GM19463 (cell line): ENCODE measurements around the gene GJB3.
"Not testable (repeated sequence)": the region's sequence is repeated elsewhere in the genome, so short reads cannot be mapped to it uniquely, and the experiment has no call there.

Experiments used
- ATAC-seq: cut with Tn5 transposase; IDR thresholded peaks from one replicate; pipeline ENCODE4 v1.9.1; 2021; ENCODE audit warnings: mild to moderate bottlenecking, moderate library complexity; ENCODE audit not compliant: unreplicated experiment

GJB3 gene

DNA sequence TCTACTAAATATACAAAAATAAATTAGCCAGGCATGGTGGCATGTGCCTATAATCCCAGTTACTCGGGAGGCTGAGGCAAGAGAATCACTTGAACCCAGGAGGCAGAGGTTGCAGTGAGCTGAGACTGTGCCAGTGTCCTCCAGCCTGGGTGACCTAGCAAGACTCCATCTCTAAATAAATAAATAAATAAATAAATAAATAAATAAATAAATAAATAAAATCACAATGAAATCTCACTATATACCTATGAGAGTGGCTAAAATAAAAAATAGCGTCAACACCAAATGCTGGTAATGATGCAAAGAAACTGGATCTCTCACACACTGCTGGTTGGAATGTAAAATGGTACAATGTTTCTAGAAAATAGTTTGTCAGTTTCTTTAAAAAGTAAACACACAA lies 37.8 kb downstream of the GJB3 start:
- ATAC-seq = not testable (repeated sequence)

DNA sequence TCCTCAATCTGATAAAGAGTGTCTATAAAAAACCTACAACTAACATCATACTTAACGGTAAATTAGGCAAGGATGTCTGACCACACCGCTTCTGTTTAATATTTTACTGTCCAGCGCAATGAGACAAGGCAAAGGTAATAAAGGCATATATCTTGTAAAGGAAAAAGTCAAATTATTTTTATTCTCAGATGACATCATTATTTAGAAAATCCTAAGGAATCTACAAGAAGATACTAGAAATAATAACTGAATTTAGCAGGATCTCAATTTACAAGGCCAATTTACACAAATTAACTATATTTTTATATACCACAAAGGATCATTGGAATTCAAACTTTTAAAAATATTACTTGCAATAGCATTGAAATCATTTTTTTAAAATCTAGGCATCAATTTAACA lies 41.2 kb downstream of the GJB3 start:
- no peak for ATAC-seq

DNA sequence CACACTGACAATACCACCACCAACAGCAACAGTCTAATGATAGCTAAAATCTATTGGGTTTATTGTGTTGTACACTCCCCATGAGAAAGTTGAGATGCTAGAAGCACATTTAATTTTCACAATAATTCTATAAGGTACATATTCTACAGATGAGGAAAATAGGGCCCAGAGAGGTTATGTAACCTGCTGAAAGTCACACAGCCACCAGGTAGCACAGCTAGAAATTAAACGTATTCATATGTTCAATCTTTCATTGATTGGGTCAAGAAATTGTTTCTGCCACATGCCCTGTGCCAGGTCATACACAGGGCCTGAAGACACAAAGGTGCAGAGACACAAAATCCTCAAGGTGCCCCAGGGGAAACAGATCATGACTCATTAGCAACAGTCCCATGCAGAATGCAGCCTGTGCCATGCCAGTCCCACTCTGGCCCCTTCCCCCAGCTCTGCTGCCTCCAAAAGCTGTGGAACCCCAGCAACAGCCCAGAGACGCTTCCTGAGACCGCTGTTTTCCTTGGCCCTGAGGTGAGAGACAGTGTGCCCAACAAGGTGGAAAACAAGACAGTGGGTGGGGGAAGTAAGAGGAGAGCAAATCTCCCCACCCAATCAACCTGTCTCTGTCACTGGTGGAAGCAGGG lies 43.9 kb downstream of the GJB3 start:
- ATAC-seq = no peak

DNA sequence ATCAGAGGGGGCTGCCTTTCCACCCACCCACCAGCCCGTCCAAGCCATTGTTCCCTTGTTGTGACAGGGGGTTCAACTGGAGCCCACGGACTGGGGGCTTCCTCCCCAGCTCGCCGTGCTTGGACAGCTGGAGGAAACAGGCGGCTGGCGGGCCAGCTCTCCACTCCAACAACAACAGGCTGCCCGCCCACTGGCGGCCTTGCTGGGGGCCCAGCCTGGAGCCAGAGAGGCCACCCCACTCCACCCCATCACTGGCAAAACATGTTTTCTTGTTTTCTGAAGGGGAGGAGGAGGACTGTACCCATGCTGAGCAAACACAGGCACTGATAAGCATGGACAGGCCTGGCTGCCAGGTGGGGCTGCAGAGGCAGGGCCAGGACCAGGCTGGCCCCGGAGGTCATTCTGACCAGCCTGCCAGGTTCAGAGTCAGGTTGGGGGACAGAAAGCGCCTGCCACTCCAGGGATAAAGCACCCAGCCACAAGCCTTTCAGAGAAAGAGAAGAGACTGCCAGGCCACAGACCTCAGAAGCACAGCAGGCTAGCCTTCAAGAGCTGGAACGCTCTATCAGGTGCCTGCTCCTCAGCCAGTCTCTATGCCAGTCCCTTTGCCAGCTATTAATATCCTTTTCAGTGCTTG lies 44.6 kb downstream of the GJB3 start:
- ATAC-seq = no peak

DNA sequence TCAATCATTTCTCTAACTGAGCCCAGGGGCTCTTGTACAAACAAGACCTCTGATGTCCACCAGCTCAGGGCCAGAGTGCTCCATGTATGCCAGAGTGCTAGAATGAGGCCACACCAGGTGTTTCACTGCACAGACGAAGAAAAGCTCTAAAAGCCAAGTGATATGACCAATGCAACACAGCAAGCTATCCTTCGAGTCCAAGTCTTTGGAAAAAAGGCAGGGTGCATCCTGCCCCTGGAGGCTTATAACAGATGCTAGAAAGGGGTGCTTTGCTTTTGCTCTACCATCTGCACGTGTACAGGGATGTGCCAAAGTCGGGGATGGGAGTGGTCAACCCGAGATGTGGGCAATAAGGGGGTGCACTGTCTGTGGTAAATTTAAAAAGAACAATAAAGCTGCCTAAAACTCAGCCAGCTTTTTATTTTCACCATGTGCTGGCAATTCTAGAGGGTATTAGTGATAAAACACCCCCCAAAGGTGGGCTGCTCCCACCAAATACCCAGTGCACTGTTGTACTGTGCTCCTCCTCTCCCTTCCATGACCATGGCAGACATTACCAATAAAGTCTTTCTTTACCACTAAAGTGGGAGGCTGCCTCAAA lies 46.4 kb downstream of the GJB3 start:
- ATAC-seq = no peak

DNA sequence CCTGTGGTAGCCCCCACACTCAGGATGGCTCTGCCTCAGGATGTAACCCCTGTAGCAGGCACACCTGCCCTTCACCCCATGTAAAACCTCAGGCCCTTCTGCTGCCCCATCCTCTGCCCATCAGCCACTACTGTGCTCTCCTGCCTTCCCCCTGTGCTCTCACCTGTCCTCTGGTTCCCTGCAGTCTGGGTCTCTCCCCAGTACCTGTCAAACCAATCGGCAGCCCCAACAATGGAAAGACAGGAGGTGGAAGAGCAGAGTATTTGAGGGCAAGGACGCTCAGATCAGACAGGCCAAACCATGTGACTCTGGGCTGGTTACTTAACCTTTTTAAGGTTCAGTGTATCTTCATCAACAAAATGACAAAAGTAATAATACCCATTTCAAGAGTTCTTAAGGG lies 47.6 kb downstream of the GJB3 start:
- no peak for ATAC-seq

DNA sequence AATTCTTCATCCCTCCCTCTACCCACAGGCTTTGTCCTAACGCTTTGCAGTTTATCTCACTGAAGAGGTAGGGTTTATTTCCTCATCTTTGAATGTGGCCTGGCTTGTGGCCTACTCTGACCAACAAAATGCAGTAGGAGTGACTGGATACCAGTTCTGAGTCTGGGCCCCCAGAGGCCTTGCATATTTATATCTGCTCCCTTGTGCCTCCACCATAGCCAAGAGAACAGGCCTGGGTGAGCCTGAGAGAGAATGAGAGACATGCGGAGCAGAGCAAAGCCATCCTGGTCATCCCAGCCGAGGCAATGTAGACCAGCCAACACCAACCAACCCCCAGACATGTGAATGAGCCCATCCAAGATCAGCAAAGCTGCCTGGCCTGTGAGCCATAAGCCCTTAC lies 48.2 kb downstream of the GJB3 start:
- ATAC-seq = no peak

DNA sequence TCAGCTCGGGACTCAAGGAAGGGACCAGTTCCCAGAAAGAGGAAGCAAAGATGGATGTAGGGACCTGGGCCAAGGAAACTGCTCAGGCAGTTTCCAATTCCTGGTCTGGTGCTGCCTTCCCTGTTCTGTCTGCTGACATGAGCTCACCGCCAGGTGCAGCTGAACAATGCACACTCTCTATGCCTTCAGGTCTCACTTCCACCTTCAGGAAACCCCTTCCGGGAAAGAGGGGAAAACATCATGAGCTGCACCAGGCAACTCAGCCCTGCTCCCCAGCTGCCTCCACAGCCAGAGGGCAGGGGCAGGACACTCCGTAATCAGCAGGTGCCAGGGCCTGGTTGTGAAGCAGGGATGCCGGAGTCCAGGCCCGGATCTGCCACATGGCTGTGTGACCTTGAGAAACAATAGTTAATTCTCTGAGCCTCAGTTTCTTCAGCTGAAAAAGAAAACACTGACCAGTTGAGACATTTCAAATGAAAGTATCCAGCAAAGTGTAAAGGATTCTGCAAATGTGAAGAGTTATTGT lies 50.8 kb downstream of the GJB3 start:
- ATAC-seq = no peak

DNA sequence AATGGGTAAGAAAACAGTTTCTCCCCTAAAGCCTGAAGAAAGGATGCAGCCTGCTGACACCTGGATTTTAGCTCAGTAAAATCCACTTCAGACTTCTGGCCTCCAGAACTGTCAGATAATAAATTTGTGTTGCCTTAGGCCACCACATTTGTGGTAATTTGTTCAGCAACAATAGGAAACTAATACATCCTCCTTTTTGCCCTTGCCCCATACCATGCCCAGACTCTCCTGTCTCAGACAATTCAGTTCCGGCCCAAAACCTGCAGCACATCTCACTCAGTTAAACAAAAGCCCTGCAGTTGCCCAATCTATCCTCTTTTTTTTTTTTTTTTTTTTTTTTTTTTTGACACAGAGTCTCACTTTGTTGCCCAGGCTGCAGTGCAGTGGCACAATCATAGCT lies 52.7 kb downstream of the GJB3 start:
- no peak for ATAC-seq
